ENCODE measurements around the gene CTNND2.

Gene CTNND2

DNA sequence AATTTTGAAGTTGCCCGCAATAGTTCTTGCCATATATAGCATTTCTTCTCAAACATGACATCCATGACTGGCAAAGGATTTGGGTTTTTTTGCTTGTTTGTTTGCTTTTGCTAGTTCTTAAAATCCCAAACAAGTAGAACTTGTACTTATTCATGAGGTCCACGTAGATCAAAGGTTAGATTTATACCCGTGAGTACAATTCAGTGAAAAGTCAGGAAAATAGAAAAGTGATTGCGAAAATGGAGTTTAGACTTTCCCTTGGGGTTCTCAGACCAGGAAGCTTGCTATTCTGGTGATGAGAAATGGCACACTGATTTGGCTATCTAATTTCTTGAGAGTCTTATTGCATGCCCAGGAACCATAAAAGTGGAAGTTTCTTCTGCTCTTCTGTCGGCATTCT lies 304.7 kb downstream of the CTNND2 start:
- no peak for DNase-seq

DNA sequence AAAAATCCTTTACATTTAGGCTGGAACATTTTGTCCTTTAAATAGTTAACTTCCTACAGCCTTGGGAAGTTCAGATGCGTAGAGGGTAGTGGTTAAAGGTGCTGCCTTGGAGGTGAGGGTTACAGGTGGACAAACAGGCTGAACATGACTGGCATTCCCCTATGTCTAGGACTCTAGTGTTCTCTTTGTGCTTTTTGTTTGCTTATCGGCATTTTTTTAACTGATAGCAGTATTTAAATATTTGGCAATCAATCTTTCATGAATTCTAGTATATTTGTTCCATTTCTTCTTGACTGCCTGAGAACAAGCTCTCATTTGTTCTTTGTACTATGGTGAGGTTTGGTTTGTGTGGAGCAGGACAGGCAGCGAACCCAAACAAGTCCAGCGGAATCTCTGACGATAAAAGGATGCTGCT lies 307.6 kb downstream of the CTNND2 start:
- DNase-seq = peak in 3 of 58 donors; percentile 10 to 44 (median 24)

DNA sequence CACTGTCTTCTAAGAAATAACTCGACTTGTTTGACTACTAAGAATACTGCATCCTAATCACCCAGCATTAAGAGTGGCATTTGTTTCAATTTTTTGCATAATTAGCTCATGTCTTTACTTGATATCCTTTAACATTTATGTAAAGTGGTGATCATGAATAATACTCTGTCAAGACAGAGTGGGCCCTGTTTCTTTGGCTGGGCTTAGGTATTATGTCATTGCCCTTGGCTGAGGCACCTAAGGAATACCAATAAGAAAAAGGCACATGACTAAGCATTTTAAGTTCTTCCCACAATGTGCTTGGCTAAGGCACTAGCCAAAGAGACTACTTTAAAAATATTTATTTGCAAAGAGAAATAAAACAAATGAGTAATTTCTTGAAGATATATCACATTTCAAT lies 308.1 kb downstream of the CTNND2 start:
- peak in 9 of 58 donors; percentile 9 to 75 (median 16) for DNase-seq

DNA sequence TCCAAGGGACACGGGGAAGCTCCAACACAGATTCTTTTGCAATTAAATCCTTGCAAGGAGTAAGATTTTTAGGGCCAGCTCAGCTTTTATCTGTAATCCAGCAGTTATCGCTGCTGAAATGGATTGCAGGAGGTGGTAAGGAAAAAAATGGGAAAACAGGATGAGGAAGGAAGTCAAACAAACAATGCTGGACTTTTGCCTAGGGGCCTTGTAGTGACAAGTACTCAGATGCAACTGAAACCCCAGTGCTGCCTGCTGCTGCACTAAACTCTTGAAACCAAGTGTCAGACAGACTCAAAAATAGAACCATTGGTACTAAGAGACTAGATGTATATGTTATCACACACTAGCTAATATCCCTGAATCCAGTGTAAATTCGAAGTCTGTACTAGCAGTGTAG lies 309.2 kb downstream of the CTNND2 start:
- DNase-seq = peak in 15 of 58 donors; percentile 9 to 70 (median 28)

DNA sequence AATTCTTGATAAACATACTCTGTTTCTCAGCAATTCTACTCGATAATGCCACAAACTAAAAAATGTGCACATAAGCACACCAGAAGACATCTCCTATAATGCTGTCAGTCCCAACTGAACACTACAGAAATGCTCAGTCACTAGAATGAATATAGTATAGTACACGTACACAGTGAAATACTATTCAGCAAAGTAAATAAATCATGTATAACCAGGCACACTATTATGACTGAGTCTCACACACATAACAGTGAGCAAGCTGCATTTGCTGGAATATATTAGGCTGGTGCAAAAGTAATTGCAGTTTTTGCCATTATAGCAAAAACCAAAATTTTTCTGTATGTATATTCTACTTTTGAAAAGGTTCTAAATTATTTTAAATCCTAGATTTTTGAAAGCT lies 310.2 kb downstream of the CTNND2 start:
- no peak for DNase-seq

DNA sequence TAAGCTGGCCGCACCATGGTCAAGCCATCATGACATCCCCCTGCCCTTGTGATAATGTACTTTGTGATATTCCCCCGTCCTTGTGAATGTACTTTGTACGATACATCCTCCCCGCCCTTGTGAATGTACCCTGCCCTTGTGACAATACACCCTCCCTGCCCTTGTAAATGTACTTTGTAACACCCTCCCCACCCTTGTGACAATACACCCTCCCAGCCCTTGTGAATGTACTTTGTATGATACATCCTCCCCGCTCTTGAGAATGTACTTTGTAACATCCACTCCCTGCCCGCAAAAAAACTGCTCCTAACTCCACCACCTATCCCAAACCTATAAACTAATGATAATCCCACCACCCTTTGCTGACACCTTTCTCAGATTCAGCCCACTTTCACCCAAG lies 313.8 kb downstream of the CTNND2 start:
- DNase-seq = no peak

DNA sequence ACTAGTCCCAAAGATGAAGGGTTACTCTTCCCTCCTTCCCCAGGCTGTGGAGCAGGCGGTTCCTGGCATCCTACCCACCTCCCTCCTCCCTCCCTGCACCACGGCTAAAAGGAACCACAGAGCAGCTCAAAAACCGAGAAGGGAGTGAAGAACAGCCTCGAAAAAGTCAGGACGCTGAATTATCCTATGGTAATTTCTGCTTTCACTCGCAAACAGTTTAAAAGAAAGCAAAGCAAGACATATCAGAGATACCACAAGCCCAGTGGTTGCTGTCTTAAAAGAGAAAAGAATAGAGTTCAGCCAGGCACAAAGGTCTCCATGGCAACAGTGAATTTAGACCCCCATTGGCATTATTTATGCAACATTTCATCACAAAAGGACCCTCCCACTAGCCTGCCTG lies 315.4 kb downstream of the CTNND2 start:
- DNase-seq = peak in 50 of 58 donors; percentile 15 to 77 (median 56)

DNA sequence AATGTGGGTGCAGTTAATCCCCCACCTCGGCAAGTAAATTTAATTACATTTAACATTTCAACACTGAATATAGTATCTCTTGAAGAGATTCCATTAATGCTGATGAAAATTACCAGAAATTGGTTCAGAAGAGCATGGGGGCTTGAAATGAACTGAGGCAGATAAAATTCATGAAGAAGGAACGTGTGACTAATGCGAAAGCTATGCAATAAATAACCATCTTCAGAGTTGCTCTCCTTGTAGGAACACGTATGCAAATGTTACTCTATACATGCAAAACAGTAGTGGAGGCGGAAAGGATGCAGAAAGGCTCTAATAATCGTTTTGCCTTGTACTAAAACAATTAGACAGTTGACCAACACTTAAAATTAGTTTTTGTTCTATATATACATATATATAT lies 320.2 kb downstream of the CTNND2 start:
- no peak for DNase-seq

DNA sequence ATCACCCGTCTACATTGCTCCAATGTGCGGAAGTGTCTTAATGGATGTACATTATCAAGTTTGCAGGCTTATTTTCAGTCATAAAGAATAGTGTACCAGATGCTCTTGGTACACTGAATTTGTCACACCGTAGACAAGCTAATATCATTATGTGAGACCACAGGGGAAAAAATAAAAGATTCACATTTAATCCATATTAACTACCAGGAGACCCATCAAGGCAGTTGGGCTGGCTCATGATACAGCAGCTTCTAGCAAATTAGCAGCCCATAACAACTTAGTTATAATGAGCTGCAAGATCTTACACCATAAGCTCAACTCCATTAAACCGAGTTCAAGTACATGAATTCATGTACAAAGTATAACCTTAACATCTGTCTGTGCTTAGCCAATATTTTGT lies 324.9 kb downstream of the CTNND2 start:
- no peak for DNase-seq

DNA sequence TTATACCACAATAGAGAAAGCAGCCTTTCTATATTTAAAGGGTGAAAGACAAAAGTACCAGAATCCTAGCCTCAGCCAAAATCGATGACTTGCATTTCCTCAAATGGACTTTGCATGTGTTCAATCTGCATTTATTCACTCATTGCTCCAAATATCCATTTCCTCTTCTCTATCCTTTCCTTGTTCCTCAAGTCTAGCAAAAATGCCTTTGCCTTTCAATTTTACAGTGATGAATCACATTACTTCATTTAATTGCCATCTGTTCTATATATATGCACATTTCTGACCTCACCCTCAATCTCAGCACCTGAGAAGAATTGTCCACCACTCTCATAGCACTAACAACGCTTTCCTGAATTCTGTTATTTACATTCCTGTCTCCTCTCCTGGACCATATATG lies 329.5 kb downstream of the CTNND2 start:
- no peak for DNase-seq

DNA sequence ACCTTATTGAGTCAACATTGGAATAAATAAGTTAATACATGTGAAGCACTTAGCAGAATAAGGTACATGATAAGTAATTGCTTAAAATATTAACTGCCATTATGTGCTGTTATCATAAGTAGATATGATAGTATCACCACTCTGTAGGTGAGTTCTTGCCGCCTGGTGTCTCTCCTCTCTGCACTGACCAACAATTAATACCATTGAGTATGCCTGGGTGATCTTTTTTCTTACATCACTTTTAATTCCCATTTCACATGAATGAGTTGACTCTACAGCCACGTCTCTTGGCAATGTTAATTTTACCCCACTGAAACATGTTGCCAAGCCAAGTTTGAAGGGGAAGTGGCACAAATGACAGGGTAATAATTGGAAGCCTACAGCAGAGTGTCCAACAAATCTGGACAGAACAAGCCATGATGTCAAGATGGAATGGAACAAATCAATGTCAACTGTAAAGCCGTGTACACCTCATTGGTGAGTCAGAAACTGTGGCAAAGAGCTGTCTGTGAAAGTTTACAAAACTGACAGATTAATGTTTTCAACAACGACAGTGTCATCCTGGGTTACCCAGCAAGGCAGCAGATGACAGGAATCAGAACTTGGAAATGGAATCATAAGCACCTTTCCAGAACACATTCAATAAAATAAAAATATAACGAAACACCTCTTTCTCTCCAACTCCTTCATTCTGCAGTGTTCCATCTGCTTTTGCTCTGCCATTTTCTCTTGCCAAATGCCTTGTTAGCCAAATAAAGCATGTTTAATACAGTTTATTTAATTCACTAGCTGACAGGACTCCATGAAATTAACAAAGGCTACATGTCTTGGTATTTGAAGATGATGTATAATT lies 330.9 kb downstream of the CTNND2 start:
- DNase-seq = no peak

DNA sequence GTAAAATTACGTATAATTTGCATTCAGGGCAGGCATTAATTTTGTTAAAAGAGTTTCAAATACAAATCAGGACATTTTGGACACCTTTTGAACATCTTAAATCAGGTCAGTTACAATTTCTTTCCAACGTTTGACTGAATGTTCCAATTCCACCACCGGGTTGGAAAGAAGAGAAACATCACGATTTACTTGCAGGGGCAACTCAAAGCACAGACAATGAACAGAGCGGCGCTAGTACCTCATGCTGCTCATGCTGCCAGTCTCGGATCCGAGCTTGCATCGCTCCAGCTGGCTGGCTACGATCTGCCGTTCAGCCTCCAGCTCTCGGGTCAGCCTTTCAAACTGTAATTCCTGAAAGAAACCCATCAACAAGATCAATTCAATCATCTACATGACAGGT lies 339.5 kb downstream of the CTNND2 start:
- peak in 55 of 58 donors; percentile 5 to 91 (median 73) for DNase-seq

DNA sequence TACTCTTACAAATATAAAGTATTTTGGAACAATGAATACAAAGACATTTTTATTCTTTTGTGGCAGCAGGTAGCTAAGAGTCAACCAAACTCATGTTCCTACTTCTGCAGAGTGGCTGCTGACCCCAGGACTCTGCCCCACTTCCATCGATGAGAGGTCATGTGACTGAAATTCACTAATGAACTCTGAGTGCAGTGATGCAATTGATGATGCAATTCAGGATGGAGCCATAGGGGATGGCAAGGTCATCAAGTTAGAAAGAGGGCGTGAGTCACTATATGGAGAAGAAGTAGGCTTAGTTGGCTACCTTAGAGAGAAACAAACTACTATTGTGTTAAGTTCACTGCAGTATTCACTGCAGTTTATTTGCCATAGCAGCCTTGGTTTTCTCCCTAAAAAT lies 340.4 kb downstream of the CTNND2 start:
- DNase-seq = no peak

DNA sequence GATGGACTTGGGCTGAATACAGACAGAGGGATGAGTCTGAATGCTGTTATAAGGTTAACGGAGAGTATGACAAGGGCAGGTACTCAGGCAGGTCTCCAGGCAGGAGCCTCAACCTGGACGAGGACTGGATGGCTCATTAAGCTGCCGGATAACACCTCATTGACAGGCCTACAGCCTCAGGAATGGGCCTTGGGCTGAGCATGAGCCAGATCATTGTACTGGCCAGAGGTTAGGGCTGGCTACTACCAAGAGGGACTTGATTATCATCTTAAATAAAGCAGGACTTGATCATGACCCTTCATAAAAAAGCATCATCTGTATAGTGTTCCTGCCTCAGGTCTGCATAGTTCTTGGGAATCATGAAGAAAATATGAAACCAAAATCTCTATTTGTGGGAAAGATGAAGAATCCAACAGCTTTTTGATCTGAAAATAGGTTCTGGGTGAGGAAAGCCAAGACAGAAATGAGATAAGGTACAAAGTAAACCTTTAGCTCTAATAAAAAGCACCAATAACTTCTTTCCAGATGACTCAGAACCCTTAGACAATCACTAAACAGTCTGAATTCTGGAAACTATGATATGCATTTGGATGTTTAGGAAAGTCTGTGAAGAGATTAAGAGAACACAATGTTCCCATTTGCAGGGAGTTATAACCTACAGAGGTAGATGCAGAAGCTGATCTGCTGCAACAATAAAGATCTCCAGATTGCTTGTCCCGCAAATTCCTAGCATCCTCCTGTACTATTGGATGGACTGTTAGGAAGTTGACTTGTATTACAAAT lies 343.1 kb downstream of the CTNND2 start:
- no peak for DNase-seq

DNA sequence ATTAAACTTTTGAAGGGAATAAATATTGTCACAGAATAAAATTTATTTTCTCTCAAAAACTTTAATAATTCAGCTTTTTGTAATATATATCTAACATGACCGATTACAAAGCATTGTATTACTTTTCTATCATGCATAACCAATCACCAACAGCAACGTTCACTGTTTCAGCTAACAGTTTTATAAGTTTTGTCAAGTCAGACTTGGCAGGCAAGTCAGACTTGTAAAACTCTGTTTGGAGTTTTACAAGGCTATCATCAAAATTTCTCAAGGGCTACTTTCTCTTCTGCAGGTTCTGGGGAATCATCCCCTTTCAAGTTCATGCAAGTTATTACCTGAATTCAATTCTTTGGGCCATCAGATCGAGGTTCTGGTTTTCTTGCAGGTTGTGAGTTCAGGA lies 347.2 kb downstream of the CTNND2 start:
- DNase-seq = no peak

DNA sequence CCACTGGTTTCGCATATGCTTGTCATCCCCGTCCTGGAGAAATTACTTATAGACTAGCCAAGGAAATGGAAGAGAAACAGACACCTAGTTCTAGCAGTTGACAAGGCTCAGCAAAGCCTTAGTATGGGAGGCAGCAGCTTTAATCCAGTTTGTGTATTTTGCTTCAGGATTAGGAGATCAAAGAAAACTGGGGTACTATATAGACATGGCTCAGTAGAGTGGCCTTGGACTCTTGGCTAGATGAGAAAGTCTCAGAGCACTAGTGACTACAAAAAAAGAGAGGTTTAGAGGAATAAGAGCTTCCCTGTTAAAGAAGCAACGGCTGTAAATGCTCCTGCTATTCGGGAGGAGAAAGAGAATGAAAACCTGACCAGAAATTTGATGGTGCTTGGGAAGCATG lies 349.1 kb downstream of the CTNND2 start:
- DNase-seq = peak in 2 of 58 donors; percentile 16 to 46

DNA sequence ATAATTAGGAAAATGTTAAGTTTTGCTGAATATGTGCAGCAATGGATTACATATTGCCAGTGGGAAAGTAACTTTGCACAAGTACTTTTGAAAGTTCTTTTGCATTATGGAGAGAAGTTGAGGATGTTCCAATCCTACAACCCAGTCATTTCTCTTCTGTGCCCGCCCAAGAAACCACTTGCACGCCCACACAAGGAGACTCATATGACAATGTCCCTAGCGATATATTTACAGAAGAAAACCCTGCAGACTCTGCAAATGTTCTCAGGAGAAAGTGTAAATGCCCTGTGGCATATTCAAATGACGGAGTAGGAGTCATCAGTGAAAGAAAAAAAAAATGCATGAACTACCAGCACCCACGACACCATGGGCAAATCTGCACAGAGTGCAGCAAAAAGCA lies 356.5 kb downstream of the CTNND2 start:
- peak in 1 of 58 donors; percentile 58 for DNase-seq

DNA sequence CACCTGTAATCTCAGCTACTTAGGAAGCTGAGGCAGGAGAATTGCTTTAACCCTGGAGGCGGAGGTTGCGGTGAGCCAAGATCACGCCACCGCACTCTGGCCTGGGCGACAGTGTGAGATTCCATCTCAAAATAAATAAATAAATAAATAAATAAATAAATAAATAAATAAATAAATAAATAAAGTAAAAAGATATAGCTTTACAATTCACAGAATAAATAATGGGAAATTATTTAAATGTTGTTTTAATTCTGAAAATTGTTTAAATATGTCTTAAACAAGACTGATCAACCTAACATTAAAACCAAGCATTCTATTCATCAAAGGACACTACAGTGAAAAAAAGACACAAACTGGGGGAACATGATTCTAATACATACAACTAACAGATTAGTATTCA lies 357.1 kb downstream of the CTNND2 start:
- DNase-seq = no peak

DNA sequence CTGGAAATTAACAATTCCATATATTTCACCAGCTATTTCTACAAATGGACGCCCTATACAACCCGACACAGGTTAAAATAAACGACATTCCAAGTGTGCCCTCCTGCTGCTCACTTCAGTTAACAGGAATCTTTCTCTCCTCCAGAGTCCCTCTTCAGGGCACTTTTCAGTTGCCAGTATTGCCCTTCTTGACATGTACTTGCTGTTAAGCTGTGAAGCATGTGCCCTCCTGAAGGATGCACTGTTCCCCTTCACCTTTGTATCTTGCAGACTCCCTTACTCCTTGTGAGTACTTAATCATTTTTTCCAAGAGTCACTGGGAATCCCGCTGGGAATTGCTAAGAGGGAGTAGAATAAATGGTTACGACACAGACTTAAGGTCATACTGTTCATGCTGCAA lies 364.1 kb downstream of the CTNND2 start:
- no peak for DNase-seq

DNA sequence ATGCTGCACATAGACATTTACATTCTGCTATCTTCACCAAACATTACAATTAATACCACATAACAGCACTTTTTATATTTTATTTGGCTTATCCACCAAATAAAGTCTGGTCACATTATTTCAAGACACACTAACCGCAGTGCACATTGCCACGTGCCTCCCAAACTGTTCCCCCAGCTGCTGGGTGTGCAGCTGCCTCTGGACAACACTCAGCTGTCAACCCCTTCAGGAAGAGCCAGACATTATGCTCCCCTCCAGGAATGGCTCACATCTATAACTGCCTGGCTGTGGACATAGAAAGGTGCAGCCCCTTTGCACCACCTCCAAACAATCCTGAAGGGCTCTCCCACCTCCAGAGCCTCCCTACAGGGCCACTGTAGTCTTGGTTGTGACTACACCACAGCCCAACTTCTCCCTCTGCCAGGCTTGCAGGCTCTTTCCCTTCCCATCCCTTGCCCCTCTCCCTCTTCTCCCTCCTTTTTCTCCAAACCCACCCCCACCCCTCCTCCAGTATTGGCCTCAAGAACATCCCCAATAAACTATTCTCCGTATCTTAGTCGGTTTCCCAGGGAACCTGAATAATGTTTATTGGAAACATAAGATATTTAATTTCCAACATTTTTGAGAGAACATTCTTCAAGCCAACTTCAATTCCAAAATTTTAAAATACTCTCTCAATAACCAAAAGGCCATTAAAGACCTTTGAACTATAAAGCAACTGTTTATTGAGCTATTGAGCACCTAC lies 372.3 kb downstream of the CTNND2 start:
- DNase-seq = peak in 3 of 58 donors; percentile 4 to 25 (median 20)

DNA sequence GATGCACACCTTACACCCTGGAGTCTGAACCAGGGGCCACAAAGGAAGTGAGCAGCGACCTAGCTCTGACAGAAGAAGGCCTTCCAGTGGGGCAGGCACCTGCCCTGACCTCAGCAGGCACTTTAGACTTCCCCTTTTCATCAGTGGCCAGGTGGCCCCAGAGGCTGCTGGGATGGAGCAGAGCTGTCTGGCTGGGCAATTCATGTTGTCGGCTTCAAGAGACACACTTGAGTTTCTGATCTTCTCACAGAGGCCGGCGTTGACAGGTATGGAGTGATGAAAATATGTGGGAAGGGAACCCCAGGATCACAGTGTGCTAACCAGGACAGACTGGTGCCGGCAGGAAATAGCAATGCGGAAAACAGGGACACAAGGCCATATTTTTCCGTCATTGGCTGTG lies 375.5 kb downstream of the CTNND2 start:
- DNase-seq = no peak
